ENCODE results near the gene TBC1D5.

DNA sequence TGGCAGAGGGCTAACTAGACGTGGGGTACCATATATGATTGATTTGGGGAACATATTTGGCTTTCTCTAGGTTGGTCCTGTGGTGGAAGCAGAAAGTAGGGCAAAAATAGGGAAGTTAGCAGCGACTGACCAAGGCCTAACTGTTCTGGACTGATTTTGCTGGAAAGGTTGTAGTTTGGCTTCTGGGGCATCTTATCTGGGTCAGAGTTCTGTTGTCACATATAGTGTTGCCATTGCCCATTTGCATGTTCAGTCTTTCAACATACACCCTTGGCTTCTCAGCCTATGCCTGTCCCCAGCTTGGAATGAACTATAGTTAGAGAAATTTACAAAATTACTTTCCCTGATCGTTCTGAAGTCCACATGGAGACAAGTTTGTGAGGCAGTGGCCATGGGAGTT is 426.5 kb downstream of the TBC1D5 start:
- TF ChIP-seq, protein P1, sequence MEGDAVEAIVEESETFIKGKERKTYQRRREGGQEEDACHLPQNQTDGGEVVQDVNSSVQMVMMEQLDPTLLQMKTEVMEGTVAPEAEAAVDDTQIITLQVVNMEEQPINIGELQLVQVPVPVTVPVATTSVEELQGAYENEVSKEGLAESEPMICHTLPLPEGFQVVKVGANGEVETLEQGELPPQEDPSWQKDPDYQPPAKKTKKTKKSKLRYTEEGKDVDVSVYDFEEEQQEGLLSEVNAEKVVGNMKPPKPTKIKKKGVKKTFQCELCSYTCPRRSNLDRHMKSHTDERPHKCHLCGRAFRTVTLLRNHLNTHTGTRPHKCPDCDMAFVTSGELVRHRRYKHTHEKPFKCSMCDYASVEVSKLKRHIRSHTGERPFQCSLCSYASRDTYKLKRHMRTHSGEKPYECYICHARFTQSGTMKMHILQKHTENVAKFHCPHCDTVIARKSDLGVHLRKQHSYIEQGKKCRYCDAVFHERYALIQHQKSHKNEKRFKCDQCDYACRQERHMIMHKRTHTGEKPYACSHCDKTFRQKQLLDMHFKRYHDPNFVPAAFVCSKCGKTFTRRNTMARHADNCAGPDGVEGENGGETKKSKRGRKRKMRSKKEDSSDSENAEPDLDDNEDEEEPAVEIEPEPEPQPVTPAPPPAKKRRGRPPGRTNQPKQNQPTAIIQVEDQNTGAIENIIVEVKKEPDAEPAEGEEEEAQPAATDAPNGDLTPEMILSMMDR (IDR thresholded peaks at IDR 0.05 in 2 of 3, conservative IDR thresholded peaks at IDR 0.05 in 1 of 3; ENCODE audit: borderline replicate concordance in 1 of 3, insufficient read depth in 1 of 3, low read depth in 2 of 3, low read length in 2 of 3): no peak
- TF ChIP-seq POLR2A (IDR thresholded peaks at IDR 0.05; ENCODE audit: borderline replicate concordance, extremely low read depth, insufficient read depth, insufficient read length): no peak
- TF ChIP-seq EZH2 (IDR thresholded peaks at IDR 0.05): no peak
- TF ChIP-seq EZH2phosphoT487 (IDR thresholded peaks at IDR 0.05; ENCODE audit: borderline replicate concordance): no peak
- TF ChIP-seq YY1 (IDR thresholded peaks at IDR 0.05; ENCODE audit: extremely low read depth, insufficient replicate concordance, low read depth, low read length): no peak
- no peak for TF ChIP-seq ZNF274 (IDR thresholded peaks at IDR 0.05; ENCODE audit: low read depth, low read length)
- no peak for TF ChIP-seq ATF3 (IDR thresholded peaks at IDR 0.05)
- TF ChIP-seq ELF1 (IDR thresholded peaks at IDR 0.05; ENCODE audit: borderline replicate concordance, low read depth): no peak
- TF ChIP-seq RAD21 (IDR thresholded peaks at IDR 0.05; ENCODE audit: low read depth): no peak
- no peak for TF ChIP-seq POLR2AphosphoS5 (IDR thresholded peaks at IDR 0.05; ENCODE audit: low read depth, low read length)
- no peak for TF ChIP-seq SIN3A (IDR thresholded peaks at IDR 0.05; ENCODE audit: low read depth)
- TF ChIP-seq CBX3 (IDR thresholded peaks at IDR 0.05; ENCODE audit: low read depth): no peak
- TF ChIP-seq, protein P2, sequence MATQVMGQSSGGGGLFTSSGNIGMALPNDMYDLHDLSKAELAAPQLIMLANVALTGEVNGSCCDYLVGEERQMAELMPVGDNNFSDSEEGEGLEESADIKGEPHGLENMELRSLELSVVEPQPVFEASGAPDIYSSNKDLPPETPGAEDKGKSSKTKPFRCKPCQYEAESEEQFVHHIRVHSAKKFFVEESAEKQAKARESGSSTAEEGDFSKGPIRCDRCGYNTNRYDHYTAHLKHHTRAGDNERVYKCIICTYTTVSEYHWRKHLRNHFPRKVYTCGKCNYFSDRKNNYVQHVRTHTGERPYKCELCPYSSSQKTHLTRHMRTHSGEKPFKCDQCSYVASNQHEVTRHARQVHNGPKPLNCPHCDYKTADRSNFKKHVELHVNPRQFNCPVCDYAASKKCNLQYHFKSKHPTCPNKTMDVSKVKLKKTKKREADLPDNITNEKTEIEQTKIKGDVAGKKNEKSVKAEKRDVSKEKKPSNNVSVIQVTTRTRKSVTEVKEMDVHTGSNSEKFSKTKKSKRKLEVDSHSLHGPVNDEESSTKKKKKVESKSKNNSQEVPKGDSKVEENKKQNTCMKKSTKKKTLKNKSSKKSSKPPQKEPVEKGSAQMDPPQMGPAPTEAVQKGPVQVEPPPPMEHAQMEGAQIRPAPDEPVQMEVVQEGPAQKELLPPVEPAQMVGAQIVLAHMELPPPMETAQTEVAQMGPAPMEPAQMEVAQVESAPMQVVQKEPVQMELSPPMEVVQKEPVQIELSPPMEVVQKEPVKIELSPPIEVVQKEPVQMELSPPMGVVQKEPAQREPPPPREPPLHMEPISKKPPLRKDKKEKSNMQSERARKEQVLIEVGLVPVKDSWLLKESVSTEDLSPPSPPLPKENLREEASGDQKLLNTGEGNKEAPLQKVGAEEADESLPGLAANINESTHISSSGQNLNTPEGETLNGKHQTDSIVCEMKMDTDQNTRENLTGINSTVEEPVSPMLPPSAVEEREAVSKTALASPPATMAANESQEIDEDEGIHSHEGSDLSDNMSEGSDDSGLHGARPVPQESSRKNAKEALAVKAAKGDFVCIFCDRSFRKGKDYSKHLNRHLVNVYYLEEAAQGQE (IDR thresholded peaks at IDR 0.05; ENCODE audit: low read depth): no peak

Data from HCT116 (cell line).